ENCODE measurements around the gene MYO15B.

MYO15B gene

GRCh38 chr17:75564195-75564594 is 23.4 kb upstream of the MYO15B start:
- Histone ChIP-seq H3K27ac (no peak overlapping the region), H3K4me3 (ENCODE audit: low read depth, low read length) (no peak overlapping the region), H3K36me3 (peaks cover 96% of the 10 kb centered on the region), H3K9me3 (ENCODE audit: severe bottlenecking) (no peaks in the 10 kb centered on the region), H3K27me3 (ENCODE audit: insufficient read depth, low read depth, severe bottlenecking) (no peaks in the 10 kb centered on the region)
- TF ChIP-seq CTCF (IDR thresholded peaks at IDR 0.05; ENCODE audit: low read depth, low read length) = no peak
- no peak for DNase-seq

- TF ChIP-seq CTCF (IDR thresholded peaks at IDR 0.05; ENCODE audit: low read depth, low read length) = no peak
- Histone ChIP-seq H3K27ac (no peak overlapping the region), H3K4me3 (ENCODE audit: low read depth, low read length) (no peak overlapping the region), H3K27me3 (ENCODE audit: insufficient read depth, low read depth, severe bottlenecking) (no peaks in the 10 kb centered on the region), H3K9me3 (ENCODE audit: severe bottlenecking) (no peaks in the 10 kb centered on the region), H3K36me3 (peaks cover 96% of the 10 kb centered on the region)
- DNase-seq = no peak
Measured at GRCh38 chr17:75565066-75565465, 22.5 kb upstream of the MYO15B start.

- no peak overlapping the region for H3K4me3 ChIP-seq (ENCODE audit: low read depth, low read length)
- H3K36me3 ChIP-seq = peaks cover 99% of the 10 kb centered on the region
Measured at GRCh38 chr17:75565618-75566017, 22.0 kb upstream of the MYO15B start.

GRCh38 chr17:75566416-75566815 is 21.2 kb upstream of the MYO15B start:
- Histone ChIP-seq H3K4me3 (ENCODE audit: low read depth, low read length) (no peak overlapping the region), H3K9me3 (ENCODE audit: severe bottlenecking) (no peaks in the 10 kb centered on the region), H3K27me3 (ENCODE audit: insufficient read depth, low read depth, severe bottlenecking) (no peaks in the 10 kb centered on the region), H3K27ac (no peak overlapping the region), H3K36me3 (peaks cover 98% of the 10 kb centered on the region)
- TF ChIP-seq CTCF (IDR thresholded peaks at IDR 0.05; ENCODE audit: low read depth, low read length) = no peak
- DNase-seq = no peak

More at GRCh38 chr17:75565618-75566017, 22.0 kb upstream of the MYO15B start:
- Histone ChIP-seq H3K9me3 (ENCODE audit: severe bottlenecking) (no peaks in the 10 kb centered on the region), H3K27ac (no peak overlapping the region), H3K27me3 (ENCODE audit: insufficient read depth, low read depth, severe bottlenecking) (no peaks in the 10 kb centered on the region)
- no peak for DNase-seq
- no peak for TF ChIP-seq CTCF (IDR thresholded peaks at IDR 0.05; ENCODE audit: low read depth, low read length)

- H3K9me3 ChIP-seq (ENCODE audit: severe bottlenecking) = no peaks in the 10 kb centered on the region
- no peak for DNase-seq
- TF ChIP-seq CTCF (IDR thresholded peaks at IDR 0.05; ENCODE audit: low read depth, low read length) = no peak
- no peak overlapping the region for H3K27ac ChIP-seq
- H3K27me3 ChIP-seq (ENCODE audit: insufficient read depth, low read depth, severe bottlenecking) = no peaks in the 10 kb centered on the region
- H3K36me3 ChIP-seq = peaks cover 98% of the 10 kb centered on the region
- H3K4me3 ChIP-seq (ENCODE audit: low read depth, low read length) = no peak overlapping the region
Measured at GRCh38 chr17:75566834-75567233, 20.8 kb upstream of the MYO15B start.

All from WERI-Rb-1 (cell line).